KMS-11 (cell line): ENCODE measurements around the gene TMEM87B.

ENCODE experiments used
- H2AFZ ChIP-seq: fragments of 200-600 bp; sonication (generic); 2 replicates; pipeline ENCODE4 v1.6.1; 2016; ENCODE audit warnings: antibody characterized with exemption, mixed run types, low read depth
- H3K27ac ChIP-seq: fragments of 200-600 bp; sonication (generic); 2 replicates; pipeline ENCODE4 v1.6.1; 2016; ENCODE audit warnings: mild to moderate bottlenecking, mixed run types
- H3K27me3 ChIP-seq: fragments of 200-600 bp; sonication (generic); 2 replicates; pipeline ENCODE4 v1.6.1; 2017; ENCODE audit warnings: mild to moderate bottlenecking, low read depth, mixed run types, moderate library complexity; ENCODE audit not compliant: insufficient read depth
- H3K36me3 ChIP-seq: fragments of 200-600 bp; sonication (generic); 2 replicates; pipeline ENCODE4 v1.6.1; 2017; ENCODE audit warnings: mild to moderate bottlenecking, mixed run types; ENCODE audit not compliant: insufficient read depth
- H3K4me1 ChIP-seq: fragments of 200-600 bp; sonication (generic); 2 replicates; pipeline ENCODE4 v1.6.1; 2016; ENCODE audit warnings: mild to moderate bottlenecking, low read depth, mixed run types; ENCODE audit not compliant: poor library complexity, severe bottlenecking
- H3K4me2 ChIP-seq: fragments of 200-600 bp; sonication (generic); 2 replicates; pipeline ENCODE4 v1.7.0; 2016; ENCODE audit warnings: mild to moderate bottlenecking, mixed run types
- H3K4me3 ChIP-seq: fragments of 200-600 bp; sonication (generic); IDR thresholded peaks from 2 replicates; pipeline ENCODE4 v1.6.1; 2017; ENCODE audit warnings: low read depth, low read length, mixed read lengths; ENCODE audit not compliant: insufficient read depth
- H3K79me2 ChIP-seq: fragments of 200-600 bp; sonication (generic); 2 replicates; pipeline ENCODE4 v1.6.1; 2016; ENCODE audit warnings: low read depth, mixed run types; ENCODE audit not compliant: insufficient read depth
- H3K9ac ChIP-seq: fragments of 200-600 bp; sonication (generic); 2 replicates; pipeline ENCODE4 v1.6.1; 2016; ENCODE audit warnings: mild to moderate bottlenecking, mixed run types
- H4K20me1 ChIP-seq: fragments of 200-600 bp; sonication (generic); 2 replicates; pipeline ENCODE4 v1.6.1; 2016; ENCODE audit warnings: mild to moderate bottlenecking, mixed run types; ENCODE audit not compliant: insufficient read depth
- CTCF ChIP-seq: fragments of 200-600 bp; sonication (generic); conservative IDR thresholded peaks from 2 replicates; pipeline ENCODE4 v1.6.1; 2017; ENCODE audit warnings: low read depth, mild to moderate bottlenecking, antibody characterized with exemption, low read length, moderate library complexity, mixed read lengths

TMEM87B gene

GRCh38 chr2:112008910-112009485 lies 46.1 kb upstream of the TMEM87B start:
- H3K27me3 ChIP-seq = no peaks in the 10 kb centered on the region
- H3K4me2 ChIP-seq = no peak overlapping the region
- peaks cover 8% of the 10 kb centered on the region for H3K4me1 ChIP-seq
- no peaks in the 10 kb centered on the region for H4K20me1 ChIP-seq
- no peak overlapping the region for H3K9ac ChIP-seq
- no peak overlapping the region for H3K4me3 ChIP-seq
- H3K79me2 ChIP-seq = no peaks in the 10 kb centered on the region
- no peak overlapping the region for H3K27ac ChIP-seq
- no peak overlapping the region for H2AFZ ChIP-seq
- no peaks in the 10 kb centered on the region for H3K36me3 ChIP-seq
- no peak for TF ChIP-seq CTCF

GRCh38 chr2:112010751-112011150 lies 44.3 kb upstream of the TMEM87B start:
- peaks cover 7% of the 10 kb centered on the region for H3K4me1 ChIP-seq
- no peak for TF ChIP-seq CTCF
- no peak overlapping the region for H3K4me3 ChIP-seq
- no peak overlapping the region for H2AFZ ChIP-seq
- no peak overlapping the region for H3K4me2 ChIP-seq
- no peaks in the 10 kb centered on the region for H4K20me1 ChIP-seq
- no peaks in the 10 kb centered on the region for H3K79me2 ChIP-seq
- H3K27ac ChIP-seq = no peak overlapping the region
- H3K9ac ChIP-seq = no peak overlapping the region
- H3K27me3 ChIP-seq = no peaks in the 10 kb centered on the region
- no peaks in the 10 kb centered on the region for H3K36me3 ChIP-seq

GRCh38 chr2:112012556-112012955 lies 42.5 kb upstream of the TMEM87B start:
- Histone ChIP-seq H4K20me1 (no peaks in the 10 kb centered on the region), H3K27ac (no peak overlapping the region), H3K4me2 (no peak overlapping the region), H3K4me1 (peaks cover 18% of the 10 kb centered on the region), H3K9ac (no peak overlapping the region), H3K4me3 (no peak overlapping the region), H2AFZ (no peak overlapping the region), H3K36me3 (no peaks in the 10 kb centered on the region), H3K79me2 (no peaks in the 10 kb centered on the region), H3K27me3 (no peaks in the 10 kb centered on the region)
- TF ChIP-seq CTCF = no peak

- Histone ChIP-seq H2AFZ (no peak overlapping the region), H3K27ac (no peak overlapping the region), H3K79me2 (no peaks in the 10 kb centered on the region), H3K36me3 (no peaks in the 10 kb centered on the region), H3K27me3 (no peaks in the 10 kb centered on the region), H3K9ac (no peak overlapping the region), H3K4me2 (no peak overlapping the region), H3K4me1 (peaks cover 31% of the 10 kb centered on the region), H4K20me1 (no peaks in the 10 kb centered on the region), H3K4me3 (no peak overlapping the region)
- no peak for TF ChIP-seq CTCF
These were observed 36.2 kb upstream of the TMEM87B start for GRCh38 chr2:112018846-112019245.
